ENCODE measurements around the gene KRT23. TPM values are rescaled to one million over a fixed set of nuclear protein-coding genes. Genes with fewer than 3 reads are reported as not detected.

KRT23 gene
- total and polyA plus RNA-seq, 9 donors: 0.05 to 5.0 (median 0.53) TPM; not detected in 2

DNA sequence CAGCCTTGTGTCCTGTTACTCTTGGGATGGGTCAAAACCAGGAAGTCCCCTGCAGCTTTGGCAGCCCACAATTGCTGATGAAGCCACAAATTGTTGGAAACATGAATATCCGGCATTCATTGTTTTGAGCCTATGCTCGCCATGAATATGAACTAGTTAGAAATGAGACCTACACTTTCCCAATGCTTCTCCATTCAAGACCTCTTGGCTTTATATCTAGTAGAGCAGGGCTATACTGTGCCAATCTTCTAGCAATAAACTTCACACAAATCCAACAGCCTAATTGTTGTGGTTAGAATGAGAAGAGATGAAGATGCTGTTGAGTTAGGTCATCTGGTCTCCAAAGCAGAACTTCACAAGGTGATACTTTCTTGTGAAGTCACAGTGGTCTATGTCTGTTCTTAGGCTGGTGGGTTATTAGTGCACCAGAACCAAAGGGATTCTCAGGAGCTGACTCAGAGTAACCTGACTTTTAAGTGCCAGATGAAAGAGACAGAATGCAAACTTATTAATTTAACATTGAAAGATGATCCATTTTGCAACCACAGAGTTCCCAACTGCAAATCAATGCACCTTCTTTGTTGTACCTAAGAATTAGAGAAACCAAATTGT lies 13.7 kb upstream of the KRT23 start:
- Histone ChIP-seq H3K27ac (no peak overlapping the region), H3K36me3 (no peaks in the 10 kb centered on the region), H3K27me3 (no peaks in the 10 kb centered on the region), H3K4me1 (ENCODE audit: insufficient read depth) (peaks cover 2% of the 10 kb centered on the region), H3K4me3 (no peak overlapping the region), H3K9me3 (no peaks in the 10 kb centered on the region)
- 94 to 98% (median 97%) methylated on average over 2 of the region's 2 CpGs for WGBS, 3 donors
- TF ChIP-seq, protein P1, sequence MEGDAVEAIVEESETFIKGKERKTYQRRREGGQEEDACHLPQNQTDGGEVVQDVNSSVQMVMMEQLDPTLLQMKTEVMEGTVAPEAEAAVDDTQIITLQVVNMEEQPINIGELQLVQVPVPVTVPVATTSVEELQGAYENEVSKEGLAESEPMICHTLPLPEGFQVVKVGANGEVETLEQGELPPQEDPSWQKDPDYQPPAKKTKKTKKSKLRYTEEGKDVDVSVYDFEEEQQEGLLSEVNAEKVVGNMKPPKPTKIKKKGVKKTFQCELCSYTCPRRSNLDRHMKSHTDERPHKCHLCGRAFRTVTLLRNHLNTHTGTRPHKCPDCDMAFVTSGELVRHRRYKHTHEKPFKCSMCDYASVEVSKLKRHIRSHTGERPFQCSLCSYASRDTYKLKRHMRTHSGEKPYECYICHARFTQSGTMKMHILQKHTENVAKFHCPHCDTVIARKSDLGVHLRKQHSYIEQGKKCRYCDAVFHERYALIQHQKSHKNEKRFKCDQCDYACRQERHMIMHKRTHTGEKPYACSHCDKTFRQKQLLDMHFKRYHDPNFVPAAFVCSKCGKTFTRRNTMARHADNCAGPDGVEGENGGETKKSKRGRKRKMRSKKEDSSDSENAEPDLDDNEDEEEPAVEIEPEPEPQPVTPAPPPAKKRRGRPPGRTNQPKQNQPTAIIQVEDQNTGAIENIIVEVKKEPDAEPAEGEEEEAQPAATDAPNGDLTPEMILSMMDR (IDR thresholded peaks at IDR 0.05): no peak
- TF ChIP-seq EP300 (IDR thresholded peaks at IDR 0.05): no peak
- TF ChIP-seq POLR2A (IDR thresholded peaks at IDR 0.05): no peak
- intact Hi-C loops (cut with DNase I): no loop called here
- no peak for DNase-seq

DNA sequence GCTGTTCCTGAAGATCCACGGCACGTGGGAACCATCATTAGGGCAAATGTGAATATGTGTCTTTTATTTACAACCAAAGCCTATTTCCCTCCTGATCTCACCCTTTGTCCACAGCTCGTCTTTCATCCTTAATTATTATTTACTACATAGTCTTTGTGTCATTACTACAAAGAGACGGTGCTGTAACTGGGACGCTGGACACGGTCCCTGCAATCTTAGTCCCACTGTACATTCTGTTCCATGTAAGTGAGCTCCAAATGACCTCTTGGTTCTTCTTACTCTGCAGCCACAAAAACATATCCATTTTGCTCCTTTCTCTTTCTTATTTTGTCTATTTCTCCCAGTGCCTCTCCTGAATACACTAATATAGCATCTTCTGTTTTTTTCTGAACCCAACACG lies 12.7 kb upstream of the KRT23 start:
- Histone ChIP-seq H3K27ac (no peak overlapping the region), H3K4me3 (no peak overlapping the region), H3K27me3 (no peaks in the 10 kb centered on the region), H3K36me3 (no peaks in the 10 kb centered on the region), H3K9me3 (no peaks in the 10 kb centered on the region), H3K4me1 (ENCODE audit: insufficient read depth) (peaks cover 2% of the 10 kb centered on the region)
- intact Hi-C loops (cut with DNase I): no loop called here
- no peak for DNase-seq
- 27 to 36% (median 35%) methylated on average over 7 of the region's 7 CpGs for WGBS, 3 donors
- no peak for TF ChIP-seq EP300 (IDR thresholded peaks at IDR 0.05)
- TF ChIP-seq POLR2A (IDR thresholded peaks at IDR 0.05): no peak
- TF ChIP-seq, protein P1 (IDR thresholded peaks at IDR 0.05): no peak

DNA sequence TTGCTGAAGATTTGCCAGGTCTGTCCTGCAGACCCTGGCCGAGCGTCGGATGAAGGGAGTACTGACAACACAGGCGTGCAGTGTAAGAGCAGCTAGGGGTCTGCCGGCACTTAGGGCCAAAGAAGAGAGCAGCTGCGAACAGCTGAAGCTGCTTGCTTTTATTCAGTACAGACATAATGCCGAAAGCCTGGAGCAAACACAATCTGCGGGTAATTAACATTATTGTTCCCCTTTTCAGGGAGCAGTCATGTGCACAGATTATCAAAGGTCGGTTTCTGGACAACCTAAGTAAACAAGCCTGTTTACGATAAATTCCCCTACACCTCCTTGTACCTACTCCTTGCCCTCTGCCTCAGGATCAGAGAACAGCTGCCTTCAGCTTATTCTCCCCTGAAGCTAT lies 12.0 kb upstream of the KRT23 start:
- H3K36me3 ChIP-seq: no peaks in the 10 kb centered on the region
- H3K4me1 ChIP-seq (ENCODE audit: insufficient read depth): peaks cover 2% of the 10 kb centered on the region
- TF ChIP-seq EP300 (IDR thresholded peaks at IDR 0.05) (no peak), POLR2A (IDR thresholded peaks at IDR 0.05) (no peak)
- TF ChIP-seq, protein P1 (IDR thresholded peaks at IDR 0.05): no peak
- no peak overlapping the region for H3K27ac ChIP-seq
- no peak overlapping the region for H3K4me3 ChIP-seq
- no peaks in the 10 kb centered on the region for H3K9me3 ChIP-seq
- intact Hi-C loops (cut with DNase I): no loop called here
- no peaks in the 10 kb centered on the region for H3K27me3 ChIP-seq
- 2 to 19% (median 10%) methylated on average over 10 of the region's 10 CpGs for WGBS, 3 donors
- DNase-seq: no peak

DNA sequence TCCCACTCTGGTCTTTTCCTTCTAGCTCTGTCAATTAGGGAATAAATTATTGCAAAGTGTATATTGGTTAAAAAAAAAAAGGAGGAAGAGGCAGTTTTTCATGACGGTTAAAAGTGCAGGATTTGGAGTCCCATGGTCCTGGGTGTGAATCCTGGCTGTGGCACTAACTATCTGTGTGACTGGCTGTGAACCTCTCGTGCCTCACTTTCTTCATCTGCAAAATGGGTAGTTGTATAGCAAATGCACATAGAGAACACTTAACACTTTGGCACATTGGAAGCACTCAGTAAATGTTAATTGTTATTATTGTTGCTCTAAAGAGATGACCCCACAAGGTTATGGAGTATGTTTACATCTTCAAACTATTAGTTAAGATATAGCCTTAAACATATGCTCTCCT lies 10.5 kb upstream of the KRT23 start:
- no peak overlapping the region for H3K4me3 ChIP-seq
- H3K27me3 ChIP-seq: no peaks in the 10 kb centered on the region
- peaks cover 2% of the 10 kb centered on the region for H3K4me1 ChIP-seq (ENCODE audit: insufficient read depth)
- intact Hi-C loops (cut with DNase I): no loop called here
- no peak overlapping the region for H3K27ac ChIP-seq
- TF ChIP-seq EP300 (IDR thresholded peaks at IDR 0.05) (no peak), POLR2A (IDR thresholded peaks at IDR 0.05) (no peak)
- TF ChIP-seq, protein P1 (IDR thresholded peaks at IDR 0.05): no peak
- H3K36me3 ChIP-seq: no peaks in the 10 kb centered on the region
- no peak for DNase-seq
- H3K9me3 ChIP-seq: no peaks in the 10 kb centered on the region
- WGBS, 3 donors: 79 to 88% (median 85%) methylated on average over 2 of the region's 2 CpGs
